Retinal pigment epithelial cell (primary cell): ENCODE data around the gene PDZRN3.

Experiments used
- DNase-seq: peaks from one replicate; pipeline ENCODE4 v3.0.0-alpha.2; 2010; ENCODE audit warnings: low read depth
- H3K4me3 ChIP-seq: 2 replicates; pipeline ENCODE4 v1.5.1; 2011; ENCODE audit warnings: mild to moderate bottlenecking, low read length, control low read depth, moderate library complexity
- CTCF ChIP-seq: conservative IDR thresholded peaks from 2 replicates; pipeline ENCODE4 v1.5.1; 2011; ENCODE audit warnings: low read depth, low read length, control low read depth, inconsistent platforms

The PDZRN3 gene

GRCh38 chr3:73561494-73561893 is 63.2 kb downstream of the PDZRN3 start:
- DNase-seq, result no peak
- H3K4me3 ChIP-seq, result no peak overlapping the region
- TF ChIP-seq CTCF, result no peak

GRCh38 chr3:73559749-73560148 is 65.0 kb downstream of the PDZRN3 start:
- DNase-seq, result no peak
- TF ChIP-seq CTCF, result no peak

DNA sequence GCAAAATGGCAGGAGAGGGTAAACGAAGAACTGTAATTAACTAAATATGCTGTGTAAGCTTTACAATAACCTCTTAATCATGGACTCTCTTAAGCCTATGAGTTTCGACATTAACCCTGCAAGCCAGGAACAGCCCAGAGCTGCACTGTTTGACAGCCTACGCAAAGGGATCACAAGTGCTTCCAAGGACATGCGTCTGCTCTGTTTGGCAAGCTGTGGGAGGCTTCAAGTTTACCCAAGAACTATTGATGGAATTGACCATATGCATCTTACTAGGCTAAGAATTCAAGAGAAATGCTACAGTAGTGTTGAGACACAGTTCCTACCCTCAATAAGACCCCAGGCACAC is 66.0 kb downstream of the PDZRN3 start:
- no peak for DNase-seq
- H3K4me3 ChIP-seq, result no peak overlapping the region
- TF ChIP-seq CTCF, result no peak

More at GRCh38 chr3:73559749-73560148, 65.0 kb downstream of the PDZRN3 start:
- no peak overlapping the region for H3K4me3 ChIP-seq

GRCh38 chr3:73557986-73558726 is 66.6 kb downstream of the PDZRN3 start:
- TF ChIP-seq CTCF, result no peak
- H3K4me3 ChIP-seq, result no peak overlapping the region
- no peak for DNase-seq

DNA sequence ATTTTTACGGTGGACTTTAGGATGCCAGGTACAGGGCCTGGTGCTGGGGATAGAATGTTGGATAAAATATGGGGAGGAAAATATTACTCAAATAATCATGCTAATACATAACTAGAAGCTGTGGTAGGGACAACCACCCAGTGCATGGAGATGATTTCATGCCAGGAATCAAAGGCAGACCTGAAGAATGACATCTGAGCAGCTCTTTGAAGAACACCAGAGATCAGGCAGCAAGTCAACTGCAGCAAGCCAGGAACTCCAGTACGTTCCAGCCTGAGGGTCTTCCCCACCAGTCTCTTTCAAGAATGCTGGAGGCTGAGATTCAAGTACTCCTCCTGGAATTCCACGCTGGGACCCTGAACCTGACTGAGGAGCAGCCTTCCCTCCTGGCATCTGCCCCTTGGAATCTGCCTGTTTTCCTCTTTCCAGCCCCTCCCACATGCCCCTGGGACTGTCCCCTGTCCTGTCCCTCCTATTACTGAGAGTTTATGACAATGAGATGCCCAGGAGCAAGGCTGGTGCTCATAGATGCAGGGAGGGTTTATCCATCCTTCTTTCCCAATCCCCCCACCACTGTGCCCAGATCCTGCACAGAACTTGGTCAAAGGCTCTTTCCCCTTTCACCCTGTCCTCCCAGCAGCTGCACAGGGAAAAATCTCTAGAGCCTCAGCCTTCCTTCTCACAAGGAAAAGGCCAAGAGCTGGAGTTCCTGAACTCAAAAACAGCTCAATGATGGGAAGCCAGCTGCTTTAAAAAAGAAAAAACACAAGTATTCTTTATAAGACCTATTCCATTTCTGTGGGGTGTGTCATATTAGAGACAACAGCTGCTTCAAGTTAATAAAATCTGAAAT is 68.0 kb downstream of the PDZRN3 start:
- TF ChIP-seq CTCF, result no peak
- no peak overlapping the region for H3K4me3 ChIP-seq
- DNase-seq, result no peak

GRCh38 chr3:73555076-73555475 is 69.7 kb downstream of the PDZRN3 start:
- H3K4me3 ChIP-seq, result no peak overlapping the region
- no peak for DNase-seq
- TF ChIP-seq CTCF, result no peak

DNA sequence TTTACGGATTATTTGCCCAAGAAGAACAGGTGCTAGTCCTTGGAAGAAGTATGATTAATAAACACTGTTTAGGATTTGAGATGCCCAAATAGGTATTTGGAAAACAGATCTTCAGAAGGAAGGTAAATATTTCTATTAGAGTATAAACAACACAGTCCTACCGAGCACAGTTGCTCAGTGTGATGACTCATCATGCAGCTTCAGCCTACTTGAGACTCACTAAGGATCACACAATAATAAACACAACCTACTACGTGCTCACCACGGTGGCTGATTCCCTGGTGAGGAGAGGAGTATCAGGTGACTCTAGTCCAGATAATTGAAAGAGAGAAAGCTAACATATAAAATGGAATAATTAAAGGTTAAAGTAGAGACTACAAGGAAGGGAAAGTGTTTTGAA is 72.0 kb downstream of the PDZRN3 start:
- H3K4me3 ChIP-seq, result no peak overlapping the region
- TF ChIP-seq CTCF, result no peak
- DNase-seq, result no peak
